Activated T-cell treated with anti-CD3 and anti-CD28 coated beads, Interleukin-2, amount 50 U/mL, for 4 hours (primary cell): ENCODE measurements around the gene CLEC1A. TPM values are rescaled to one million over a fixed set of nuclear protein-coding genes. Genes with fewer than 3 reads are reported as not detected.

Experiments used
- ATAC-seq, 2 donors: fragments of 200-7000 bp; cut with Tn5 transposase; one replicate each; pipeline ENCODE4 v1.10.0; 2021
- DNase-seq: peaks from one replicate; pipeline ENCODE4 v3.0.0-alpha.2; 2020
- H3K27me3 Mint-ChIP-seq: one replicate; pipeline ENCODE4 v1.8.0; 2021; ENCODE audit warnings: low read depth, mixed read lengths
- H3K36me3 Mint-ChIP-seq: one replicate; pipeline ENCODE4 v1.8.0; 2022; ENCODE audit warnings: mixed read lengths; ENCODE audit not compliant: insufficient read depth
- H3K4me1 Mint-ChIP-seq: one replicate; pipeline ENCODE4 v1.8.0; 2021; ENCODE audit warnings: low read depth, mixed read lengths
- H3K4me3 Mint-ChIP-seq: one replicate; pipeline ENCODE4 v1.8.0; 2021; ENCODE audit warnings: mild to moderate bottlenecking, moderate library complexity, mixed read lengths
- H3K9me3 Mint-ChIP-seq: one replicate; pipeline ENCODE4 v1.8.0; 2021; ENCODE audit warnings: mixed read lengths
- total RNA-seq, 3 donors: library from RNA; stranded (reverse); gene quantifications; one replicate each; pipeline ENCODE4 v1.2.1, GENCODE V29; 2021

CLEC1A gene
- total RNA-seq, 3 donors from 2014 or later = not detected

GRCh38 chr12:10115890-10116289, 17.1 kb upstream of the CLEC1A start:
- no peak for DNase-seq
- H3K9me3 Mint-ChIP-seq = no peaks in the 10 kb centered on the region
- H3K4me1 Mint-ChIP-seq = no peaks in the 10 kb centered on the region
- no peak overlapping the region for H3K4me3 Mint-ChIP-seq
- no peaks in the 10 kb centered on the region for H3K27me3 Mint-ChIP-seq
- ATAC-seq = no peak
- no peaks in the 10 kb centered on the region for H3K36me3 Mint-ChIP-seq

- DNase-seq = no peak
- no peaks in the 10 kb centered on the region for H3K4me1 Mint-ChIP-seq
- no peak for ATAC-seq
- no peak overlapping the region for H3K4me3 Mint-ChIP-seq
- H3K36me3 Mint-ChIP-seq = no peaks in the 10 kb centered on the region
- no peaks in the 10 kb centered on the region for H3K9me3 Mint-ChIP-seq
- H3K27me3 Mint-ChIP-seq = no peaks in the 10 kb centered on the region
These were observed 16.5 kb upstream of the CLEC1A start for GRCh38 chr12:10115311-10115710.

- Mint-ChIP-seq H3K4me1 (no peaks in the 10 kb centered on the region), H3K36me3 (no peaks in the 10 kb centered on the region), H3K9me3 (no peaks in the 10 kb centered on the region), H3K4me3 (no peak overlapping the region), H3K27me3 (no peaks in the 10 kb centered on the region)
- no peak for DNase-seq
- ATAC-seq = no peak
These were observed 15.1 kb upstream of the CLEC1A start for GRCh38 chr12:10113920-10114319.

DNA sequence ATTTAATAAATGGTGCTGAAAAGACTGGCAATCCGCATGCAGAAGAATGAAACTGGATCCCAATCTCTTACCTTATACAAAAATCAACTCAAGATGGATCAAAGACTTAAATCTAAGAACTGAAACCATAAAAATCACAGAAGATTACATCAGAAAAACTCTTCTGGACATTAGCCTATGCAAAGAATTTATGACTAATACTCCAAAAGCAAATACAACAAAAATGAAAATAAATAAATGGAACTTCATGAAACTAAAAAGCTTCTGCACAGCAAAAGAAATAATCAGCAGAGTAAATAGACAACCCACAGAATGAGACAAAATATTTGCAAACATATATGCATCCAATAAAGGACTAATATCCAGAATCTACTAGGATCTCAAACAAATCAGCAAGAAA, 14.3 kb upstream of the CLEC1A start:
- no peaks in the 10 kb centered on the region for H3K4me1 Mint-ChIP-seq
- no peaks in the 10 kb centered on the region for H3K9me3 Mint-ChIP-seq
- H3K4me3 Mint-ChIP-seq = no peak overlapping the region
- no peaks in the 10 kb centered on the region for H3K36me3 Mint-ChIP-seq
- H3K27me3 Mint-ChIP-seq = no peaks in the 10 kb centered on the region
- no peak for DNase-seq
- ATAC-seq = no peak

- no peaks in the 10 kb centered on the region for H3K36me3 Mint-ChIP-seq
- no peaks in the 10 kb centered on the region for H3K9me3 Mint-ChIP-seq
- DNase-seq (no peak), ATAC-seq (no peak)
- peaks cover 8% of the 10 kb centered on the region for H3K27me3 Mint-ChIP-seq
- no peaks in the 10 kb centered on the region for H3K4me1 Mint-ChIP-seq
- H3K4me3 Mint-ChIP-seq = no peak overlapping the region
These were observed 12.7 kb upstream of the CLEC1A start for GRCh38 chr12:10111451-10111850.

DNA sequence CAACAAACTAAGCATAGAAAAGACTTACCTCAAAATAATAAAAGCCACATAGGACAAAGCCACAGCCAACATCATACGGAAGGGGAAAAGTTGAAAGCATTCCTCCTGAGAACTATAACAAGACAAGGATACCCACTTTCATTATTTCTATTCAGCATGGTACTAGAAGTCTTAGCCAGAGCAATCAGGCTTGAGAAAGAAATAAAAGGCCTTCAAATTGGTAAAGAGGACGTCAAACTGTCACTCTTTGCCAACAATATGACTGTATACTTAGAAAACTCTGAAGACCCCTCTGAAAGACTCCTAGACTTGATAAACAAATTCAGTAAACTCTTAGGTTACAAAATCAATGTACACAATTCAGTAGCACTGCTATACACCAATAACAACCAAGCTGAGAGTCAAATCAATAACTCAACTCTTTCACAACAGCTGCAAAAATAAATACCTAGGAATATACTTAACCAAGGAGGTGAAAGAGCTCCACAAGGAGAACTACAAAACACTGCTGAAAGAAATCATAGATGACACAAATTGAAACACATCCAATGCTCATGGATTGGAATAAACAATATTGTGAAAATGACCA, 11.6 kb upstream of the CLEC1A start:
- peaks cover 15% of the 10 kb centered on the region for H3K27me3 Mint-ChIP-seq
- ATAC-seq (no peak), DNase-seq (no peak)
- no peak overlapping the region for H3K4me3 Mint-ChIP-seq
- H3K9me3 Mint-ChIP-seq = no peaks in the 10 kb centered on the region
- H3K4me1 Mint-ChIP-seq = no peaks in the 10 kb centered on the region
- no peaks in the 10 kb centered on the region for H3K36me3 Mint-ChIP-seq

DNA sequence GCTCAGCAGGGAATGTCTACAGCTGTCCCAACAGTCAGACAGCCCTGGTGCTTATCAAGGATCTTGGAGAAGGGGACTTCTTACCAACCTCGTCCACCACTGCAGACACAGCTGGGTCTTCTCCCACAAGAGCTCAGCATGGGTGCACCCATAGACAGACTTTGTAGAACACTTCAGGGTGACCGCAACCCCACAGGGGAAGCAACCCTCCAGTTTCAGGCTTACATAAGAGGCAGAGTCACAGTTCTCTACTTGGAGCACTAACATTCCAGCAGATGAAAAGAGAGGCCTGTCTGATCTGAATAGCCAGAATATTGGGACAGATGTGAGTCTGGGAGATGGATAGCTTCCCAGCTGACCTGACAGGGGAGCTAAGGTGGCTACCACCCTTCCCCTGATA, 3.5 kb upstream of the CLEC1A start:
- H3K27me3 Mint-ChIP-seq = peaks cover 30% of the 10 kb centered on the region
- DNase-seq (no peak), ATAC-seq (no peak)
- H3K36me3 Mint-ChIP-seq = no peaks in the 10 kb centered on the region
- H3K4me1 Mint-ChIP-seq = no peaks in the 10 kb centered on the region
- peaks cover 8% of the 10 kb centered on the region for H3K9me3 Mint-ChIP-seq
- H3K4me3 Mint-ChIP-seq = no peak overlapping the region

DNA sequence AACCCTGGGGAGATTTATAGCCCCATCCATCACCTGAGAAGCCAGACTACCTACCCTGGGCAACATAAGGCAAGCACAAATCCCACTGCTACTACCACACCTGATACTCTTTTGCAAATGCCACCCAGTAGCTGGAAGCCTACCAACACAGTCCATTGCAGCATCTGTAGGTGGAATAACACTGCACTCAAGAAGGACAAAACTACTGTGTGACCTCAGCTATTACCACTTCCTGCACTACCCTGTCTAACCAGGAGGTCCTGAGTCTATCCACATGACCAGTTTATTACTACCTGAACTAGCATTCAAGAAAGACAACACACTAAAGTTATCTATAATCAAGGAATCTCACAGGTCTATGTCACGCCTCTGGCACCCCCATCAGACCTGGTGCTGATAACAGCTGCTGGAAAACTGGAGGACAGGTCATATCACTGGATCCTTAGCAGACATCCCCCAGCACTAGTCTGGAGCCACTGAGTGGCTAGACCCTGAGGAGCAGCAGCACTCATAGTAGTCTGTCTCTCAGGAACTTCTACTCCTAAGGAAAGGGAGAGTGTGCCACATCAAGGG, 2.9 kb upstream of the CLEC1A start:
- ATAC-seq (no peak), DNase-seq (no peak)
- Mint-ChIP-seq H3K36me3 (no peaks in the 10 kb centered on the region), H3K4me1 (no peaks in the 10 kb centered on the region), H3K9me3 (peaks cover 8% of the 10 kb centered on the region), H3K27me3 (peaks cover 25% of the 10 kb centered on the region), H3K4me3 (no peak overlapping the region)

DNA sequence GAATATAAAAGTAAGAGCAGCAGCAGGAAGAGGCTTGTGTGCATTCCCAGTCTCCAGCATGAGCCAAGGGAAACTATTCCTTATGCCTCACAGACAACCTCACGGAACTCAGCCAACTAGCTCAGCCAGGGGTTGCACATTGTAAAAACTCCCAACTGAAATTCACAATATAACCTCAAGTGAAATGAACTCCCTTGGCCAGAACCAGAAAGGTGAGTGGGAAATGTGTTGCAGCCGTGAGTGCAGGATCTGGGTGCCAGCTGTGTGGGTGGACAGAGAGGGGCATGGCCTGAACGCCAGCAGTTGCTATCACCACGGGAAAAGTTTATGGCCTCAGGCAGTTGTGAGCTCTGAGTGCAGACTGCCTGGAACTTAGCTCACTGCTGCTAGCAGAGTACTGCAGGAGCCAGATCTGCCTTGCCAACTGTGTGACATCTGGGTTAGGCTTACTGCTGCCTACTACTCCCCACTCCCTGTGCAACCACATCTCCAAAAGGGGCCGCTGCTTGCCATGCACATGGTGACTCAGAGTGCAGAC, 2.3 kb upstream of the CLEC1A start:
- Mint-ChIP-seq H3K4me3 (no peak overlapping the region), H3K4me1 (no peaks in the 10 kb centered on the region), H3K27me3 (peaks cover 20% of the 10 kb centered on the region), H3K9me3 (peaks cover 8% of the 10 kb centered on the region), H3K36me3 (no peaks in the 10 kb centered on the region)
- no peak for DNase-seq
- no peak for ATAC-seq

DNA sequence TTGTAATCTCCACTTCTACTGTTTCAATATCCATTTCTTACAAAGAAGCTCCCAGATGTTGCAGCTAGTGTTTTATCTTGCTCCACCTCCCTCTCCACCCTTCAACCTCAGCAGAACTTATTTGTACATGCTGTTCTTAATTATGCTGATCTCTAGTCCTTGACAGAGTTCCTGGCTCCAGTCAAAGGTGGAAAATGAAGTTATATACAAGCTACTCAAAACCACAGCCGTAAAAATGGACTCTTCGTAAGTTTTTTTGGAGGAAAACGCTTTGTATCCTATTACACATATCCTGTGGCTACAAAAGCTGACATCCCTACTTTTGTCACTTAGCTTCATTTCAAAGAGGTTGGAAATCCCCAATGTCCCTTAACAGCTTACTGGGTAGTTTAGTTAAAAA, 1.3 kb downstream of the CLEC1A start:
- H3K4me3 Mint-ChIP-seq = no peak overlapping the region
- H3K27me3 Mint-ChIP-seq = peaks cover 8% of the 10 kb centered on the region
- DNase-seq (no peak), ATAC-seq (no peak)
- no peaks in the 10 kb centered on the region for H3K9me3 Mint-ChIP-seq
- no peaks in the 10 kb centered on the region for H3K4me1 Mint-ChIP-seq
- no peaks in the 10 kb centered on the region for H3K36me3 Mint-ChIP-seq

GRCh38 chr12:10095971-10096370, 2.8 kb downstream of the CLEC1A start:
- ATAC-seq = no peak
- H3K27me3 Mint-ChIP-seq = peaks cover 3% of the 10 kb centered on the region
- no peak overlapping the region for H3K4me3 Mint-ChIP-seq
- no peak for DNase-seq
- H3K9me3 Mint-ChIP-seq = no peaks in the 10 kb centered on the region
- no peaks in the 10 kb centered on the region for H3K4me1 Mint-ChIP-seq
- no peaks in the 10 kb centered on the region for H3K36me3 Mint-ChIP-seq

DNA sequence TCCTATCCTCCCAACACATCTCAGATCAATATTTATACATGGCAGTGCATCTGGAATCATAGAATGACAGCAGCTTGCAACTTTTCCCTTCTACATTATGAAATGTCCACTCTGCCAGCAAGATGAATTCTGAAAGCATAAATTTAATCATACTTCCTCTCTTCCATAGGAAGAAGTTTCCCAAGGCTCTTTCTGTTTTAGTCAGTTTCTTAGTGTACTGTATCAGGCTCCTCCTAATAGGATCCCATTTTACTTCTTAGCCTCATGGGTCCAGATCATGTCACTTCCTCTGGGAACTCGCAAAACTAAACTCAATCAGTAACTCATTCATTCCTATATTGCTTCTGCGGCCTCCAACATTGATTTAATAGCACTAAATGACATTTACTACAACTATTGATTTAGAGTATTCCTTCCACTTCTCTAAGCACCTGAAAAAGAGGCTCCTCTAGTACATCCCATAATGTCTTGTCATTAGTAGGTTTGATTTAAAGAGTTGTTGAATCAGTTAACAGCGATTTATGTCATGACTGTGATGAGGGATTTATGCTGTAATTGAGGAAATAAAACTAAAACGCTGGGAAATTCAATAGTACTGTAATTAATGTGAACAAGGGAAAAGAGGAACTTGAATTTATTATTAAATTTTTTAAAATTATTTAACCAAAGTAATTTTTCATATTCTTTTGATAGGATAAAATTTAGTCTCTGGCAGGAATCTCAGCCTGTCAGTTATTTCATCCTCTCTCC, 4.0 kb downstream of the CLEC1A start:
- ATAC-seq (no peak), DNase-seq (no peak)
- no peak overlapping the region for H3K4me3 Mint-ChIP-seq
- no peaks in the 10 kb centered on the region for H3K9me3 Mint-ChIP-seq
- H3K4me1 Mint-ChIP-seq = no peaks in the 10 kb centered on the region
- peaks cover 5% of the 10 kb centered on the region for H3K27me3 Mint-ChIP-seq
- no peaks in the 10 kb centered on the region for H3K36me3 Mint-ChIP-seq

DNA sequence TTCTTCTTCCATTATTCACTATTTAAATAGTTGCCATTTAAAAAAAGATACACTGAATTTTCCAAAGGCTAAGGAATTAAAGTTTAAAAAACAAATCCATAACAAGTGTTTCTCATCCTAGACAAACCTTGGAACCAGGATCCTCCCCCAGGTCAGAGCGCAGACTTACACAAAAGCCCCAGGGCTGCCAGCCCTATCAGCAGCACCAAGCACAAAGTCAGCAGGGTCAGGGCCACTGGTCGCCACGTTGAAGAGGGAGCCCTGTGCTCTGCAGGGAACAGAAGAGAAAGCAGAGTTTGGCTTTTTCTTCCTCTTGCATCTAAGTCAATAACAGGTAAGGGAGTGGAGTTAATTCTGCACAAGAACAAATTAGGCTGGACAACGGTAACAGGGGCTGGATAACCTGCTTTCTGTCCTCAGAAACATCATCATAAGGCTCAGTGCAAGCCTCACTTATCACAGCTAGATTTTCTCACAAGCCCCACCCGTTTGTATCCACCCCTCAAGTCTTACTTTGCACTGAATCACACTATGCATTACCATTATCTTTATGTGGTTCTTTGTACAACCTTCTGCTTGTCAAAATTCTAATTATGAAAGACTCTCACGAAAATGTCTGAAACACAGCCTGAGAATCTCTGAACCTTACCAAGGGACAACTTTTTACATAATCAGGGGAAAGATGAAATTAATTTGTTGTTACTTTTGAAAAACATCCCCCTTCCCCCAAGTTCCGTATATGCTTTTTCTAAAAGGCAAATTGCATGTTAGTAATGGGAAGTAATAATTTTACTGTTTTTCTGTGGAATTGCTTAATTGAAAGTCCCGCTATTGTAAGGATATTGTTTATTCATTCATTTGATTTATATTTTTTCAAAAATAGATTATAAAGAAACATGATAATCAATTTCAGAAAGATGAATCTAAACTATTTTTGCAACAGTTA, 9.6 kb downstream of the CLEC1A start:
- Mint-ChIP-seq H3K36me3 (no peaks in the 10 kb centered on the region), H3K4me3 (no peak overlapping the region), H3K27me3 (peaks cover 7% of the 10 kb centered on the region)

GRCh38 chr12:10088031-10088430, 10.8 kb downstream of the CLEC1A start:
- H3K4me3 Mint-ChIP-seq = no peak overlapping the region
- no peak for DNase-seq
- no peaks in the 10 kb centered on the region for H3K36me3 Mint-ChIP-seq
- H3K27me3 Mint-ChIP-seq = peaks cover 8% of the 10 kb centered on the region
- no peaks in the 10 kb centered on the region for H3K4me1 Mint-ChIP-seq
- ATAC-seq = no peak
- H3K9me3 Mint-ChIP-seq = peaks cover 16% of the 10 kb centered on the region

More for the DNA sequence above, 9.6 kb downstream of the CLEC1A start:
- ATAC-seq (no peak), DNase-seq (no peak)
- peaks cover 7% of the 10 kb centered on the region for H3K9me3 Mint-ChIP-seq
- H3K4me1 Mint-ChIP-seq = no peaks in the 10 kb centered on the region
